T-helper 17 cell (primary cell): Measurements from ENCODE around the gene FUT9. TPM values are rescaled to one million over a fixed set of nuclear protein-coding genes. Genes with fewer than 3 reads are reported as not detected.

ENCODE experiments used
- ATAC-seq: fragments of 150-1000 bp; cut with Tn5 transposase; 2 replicates; pipeline ENCODE4 v1.10.0; 2021; ENCODE audit warnings: mild to moderate bottlenecking, moderate library complexity
- DNase-seq, 3 donors: peaks; one replicate each; pipeline versions ENCODE4 v3.0.0 to v3.0.0-alpha.2; 2020 to 2021
- H3K9me3 ChIP-seq: one replicate; pipeline ENCODE4 v1.7.0; 2013; ENCODE audit warnings: low read length, mild to moderate bottlenecking; ENCODE audit not compliant: control insufficient read depth, poor library complexity, severe bottlenecking
- H3K27ac Mint-ChIP-seq: one replicate; pipeline ENCODE4 v1.8.0; 2022; ENCODE audit warnings: mild to moderate bottlenecking, moderate library complexity, mixed read lengths
- H3K27me3 Mint-ChIP-seq: one replicate; pipeline ENCODE4 v1.8.0; 2022; ENCODE audit warnings: mixed read lengths
- H3K36me3 Mint-ChIP-seq: one replicate; pipeline ENCODE4 v1.8.0; 2022; ENCODE audit warnings: low read depth, mixed read lengths
- H3K4me1 Mint-ChIP-seq: one replicate; pipeline ENCODE4 v1.8.0; 2022; ENCODE audit warnings: mild to moderate bottlenecking, mixed read lengths
- H3K4me3 Mint-ChIP-seq: one replicate; pipeline ENCODE4 v1.8.0; 2022; ENCODE audit warnings: mild to moderate bottlenecking, moderate library complexity, mixed read lengths
- total RNA-seq, 4 donors: library from RNA in 2 of 4; stranded (reverse) in 2 of 4; gene quantifications; one replicate each; pipeline ENCODE4 v1.2.3 and lab custom pipeline; 2022 to 2026

The FUT9 gene
- total RNA-seq, 2 donors from 2014 or later, result not detected

GRCh38 chr6:96016334-96017069 is 728 bp downstream of the FUT9 start:
- H3K9me3 ChIP-seq, result no peaks in the 10 kb centered on the region
- no peaks in the 10 kb centered on the region for H3K36me3 Mint-ChIP-seq
- peaks cover 33% of the 10 kb centered on the region for H3K27me3 Mint-ChIP-seq
- H3K4me3 Mint-ChIP-seq, result no peak overlapping the region
- no peak for DNase-seq
- peaks cover 2% of the 10 kb centered on the region for H3K4me1 Mint-ChIP-seq
- H3K27ac Mint-ChIP-seq, result no peak overlapping the region
- no peak for ATAC-seq

GRCh38 chr6:96017070-96017359 is 1.2 kb downstream of the FUT9 start:
- Mint-ChIP-seq H3K4me3 (no peak overlapping the region), H3K27ac (no peak overlapping the region), H3K27me3 (peaks cover 33% of the 10 kb centered on the region), H3K36me3 (no peaks in the 10 kb centered on the region), H3K4me1 (peaks cover 2% of the 10 kb centered on the region)
- no peaks in the 10 kb centered on the region for H3K9me3 ChIP-seq
- no peak for ATAC-seq
- DNase-seq, result no peak

GRCh38 chr6:96022225-96022624 is 6.5 kb downstream of the FUT9 start:
- H3K9me3 ChIP-seq, result no peaks in the 10 kb centered on the region
- no peak overlapping the region for H3K27ac Mint-ChIP-seq
- no peaks in the 10 kb centered on the region for H3K4me1 Mint-ChIP-seq
- no peak overlapping the region for H3K4me3 Mint-ChIP-seq
- no peaks in the 10 kb centered on the region for H3K36me3 Mint-ChIP-seq
- peaks cover 6% of the 10 kb centered on the region for H3K27me3 Mint-ChIP-seq
- DNase-seq (no peak), ATAC-seq (no peak)

DNA sequence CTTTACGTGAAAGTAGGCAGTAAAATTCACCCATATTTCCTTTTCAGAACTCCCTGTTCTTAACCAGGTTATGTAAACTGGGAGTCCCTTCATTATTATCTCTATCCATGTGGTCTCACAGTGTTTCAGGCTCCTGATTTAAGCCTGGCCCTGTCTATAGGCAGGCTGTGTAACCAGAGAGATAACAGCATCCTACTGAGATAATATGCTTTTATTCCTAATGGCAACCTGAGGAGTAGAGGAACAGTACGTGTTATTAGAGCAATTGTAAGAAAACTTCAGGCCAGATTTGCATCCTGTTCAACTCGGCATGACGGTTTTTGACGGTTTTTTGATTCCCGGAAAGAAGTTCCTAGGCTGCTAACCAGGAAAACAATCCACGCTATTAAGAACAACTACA is 16.9 kb downstream of the FUT9 start:
- H3K27ac Mint-ChIP-seq, result no peak overlapping the region
- ATAC-seq (no peak), DNase-seq (no peak)
- no peaks in the 10 kb centered on the region for H3K27me3 Mint-ChIP-seq
- no peak overlapping the region for H3K4me3 Mint-ChIP-seq
- no peaks in the 10 kb centered on the region for H3K9me3 ChIP-seq
- no peaks in the 10 kb centered on the region for H3K4me1 Mint-ChIP-seq
- no peaks in the 10 kb centered on the region for H3K36me3 Mint-ChIP-seq

- H3K27ac Mint-ChIP-seq, result no peak overlapping the region
- H3K9me3 ChIP-seq, result no peaks in the 10 kb centered on the region
- H3K36me3 Mint-ChIP-seq, result no peaks in the 10 kb centered on the region
- H3K27me3 Mint-ChIP-seq, result no peaks in the 10 kb centered on the region
- DNase-seq (no peak), ATAC-seq (no peak)
- H3K4me3 Mint-ChIP-seq, result no peak overlapping the region
- H3K4me1 Mint-ChIP-seq, result no peaks in the 10 kb centered on the region
Measured at GRCh38 chr6:96051555-96051954, 35.8 kb downstream of the FUT9 start.

GRCh38 chr6:96058082-96058481 is 42.3 kb downstream of the FUT9 start:
- Mint-ChIP-seq H3K4me1 (no peaks in the 10 kb centered on the region), H3K36me3 (no peaks in the 10 kb centered on the region), H3K27ac (no peak overlapping the region), H3K27me3 (no peaks in the 10 kb centered on the region), H3K4me3 (no peak overlapping the region)
- H3K9me3 ChIP-seq, result no peaks in the 10 kb centered on the region
- DNase-seq (no peak), ATAC-seq (no peak)

GRCh38 chr6:96059586-96059985 is 43.8 kb downstream of the FUT9 start:
- ATAC-seq, result no peak
- Mint-ChIP-seq H3K27me3 (no peaks in the 10 kb centered on the region), H3K4me3 (no peak overlapping the region), H3K27ac (no peak overlapping the region), H3K36me3 (no peaks in the 10 kb centered on the region), H3K4me1 (no peaks in the 10 kb centered on the region)
- H3K9me3 ChIP-seq, result no peaks in the 10 kb centered on the region
- no peak for DNase-seq

DNA sequence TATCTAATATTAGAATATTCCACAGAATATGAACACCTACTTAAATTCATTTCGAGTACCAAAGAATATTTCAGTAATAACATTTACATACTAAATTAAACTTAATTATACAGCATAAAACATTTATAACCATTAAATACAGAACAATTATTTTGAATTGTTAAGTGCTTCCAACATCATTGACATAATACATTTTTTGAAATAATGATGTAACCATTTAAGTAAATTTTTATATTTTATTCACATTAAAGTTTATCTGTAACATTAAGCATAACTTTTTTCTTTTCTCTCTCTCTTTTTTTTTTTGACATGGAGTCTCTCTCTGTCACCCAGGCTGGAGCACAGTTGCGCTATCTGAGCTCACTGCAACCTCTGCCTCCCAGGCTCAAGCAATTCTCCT is 44.5 kb downstream of the FUT9 start:
- H3K27ac Mint-ChIP-seq, result no peak overlapping the region
- DNase-seq (no peak), ATAC-seq (no peak)
- H3K36me3 Mint-ChIP-seq, result no peaks in the 10 kb centered on the region
- H3K4me3 Mint-ChIP-seq, result no peak overlapping the region
- H3K4me1 Mint-ChIP-seq, result no peaks in the 10 kb centered on the region
- no peaks in the 10 kb centered on the region for H3K9me3 ChIP-seq
- H3K27me3 Mint-ChIP-seq, result no peaks in the 10 kb centered on the region

- Mint-ChIP-seq H3K27me3 (no peaks in the 10 kb centered on the region), H3K4me1 (no peaks in the 10 kb centered on the region), H3K36me3 (no peaks in the 10 kb centered on the region), H3K27ac (no peak overlapping the region), H3K4me3 (no peak overlapping the region)
- no peaks in the 10 kb centered on the region for H3K9me3 ChIP-seq
- DNase-seq (no peak), ATAC-seq (no peak)
Measured at GRCh38 chr6:96065213-96065612, 49.4 kb downstream of the FUT9 start.

DNA sequence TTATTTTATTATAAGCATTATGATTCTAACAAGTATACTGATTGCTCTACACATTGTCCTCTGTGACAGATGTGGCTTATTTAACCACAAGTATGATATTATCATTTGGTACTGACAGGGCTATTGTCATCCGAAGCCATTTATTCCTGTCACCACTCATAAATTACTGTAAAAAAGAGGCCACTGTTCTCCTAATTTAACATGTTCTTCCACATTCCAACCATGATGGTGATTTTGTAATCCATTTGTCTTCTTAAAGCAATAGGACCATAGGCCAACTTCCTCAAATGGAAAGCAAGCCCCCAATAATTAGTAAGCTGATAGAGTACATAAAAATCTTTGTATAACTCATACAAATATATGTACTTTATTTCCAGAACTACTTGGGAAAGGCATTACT is 50.6 kb downstream of the FUT9 start:
- no peak for DNase-seq
- Mint-ChIP-seq H3K4me1 (no peaks in the 10 kb centered on the region), H3K27me3 (no peaks in the 10 kb centered on the region), H3K27ac (no peak overlapping the region), H3K36me3 (no peaks in the 10 kb centered on the region), H3K4me3 (no peak overlapping the region)
- no peak for ATAC-seq
- H3K9me3 ChIP-seq, result no peaks in the 10 kb centered on the region

DNA sequence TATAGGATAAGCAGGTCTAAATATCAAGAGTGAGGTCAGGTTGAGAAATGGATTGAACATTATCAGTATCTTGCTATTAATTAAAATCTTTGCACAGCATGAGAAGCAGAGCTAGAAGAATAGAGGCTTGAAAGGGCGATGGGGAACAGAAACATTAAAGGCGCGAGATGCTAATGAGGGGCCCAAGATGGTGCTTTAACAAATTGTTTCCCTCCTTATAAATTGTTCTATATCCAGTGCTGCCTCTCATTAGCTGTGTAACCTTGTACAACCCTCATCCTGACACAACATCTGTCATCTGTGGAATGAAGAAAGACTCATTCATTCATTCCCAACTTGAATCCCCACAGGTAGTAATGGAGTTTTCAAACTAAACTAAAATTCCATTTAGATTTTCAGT is 57.8 kb downstream of the FUT9 start:
- no peaks in the 10 kb centered on the region for H3K4me1 Mint-ChIP-seq
- no peaks in the 10 kb centered on the region for H3K36me3 Mint-ChIP-seq
- no peaks in the 10 kb centered on the region for H3K9me3 ChIP-seq
- ATAC-seq, result no peak
- no peak overlapping the region for H3K27ac Mint-ChIP-seq
- DNase-seq, result no peak
- H3K4me3 Mint-ChIP-seq, result no peak overlapping the region
- H3K27me3 Mint-ChIP-seq, result no peaks in the 10 kb centered on the region

GRCh38 chr6:96074006-96074405 is 58.2 kb downstream of the FUT9 start:
- no peak for DNase-seq
- Mint-ChIP-seq H3K27me3 (no peaks in the 10 kb centered on the region), H3K27ac (no peak overlapping the region), H3K36me3 (no peaks in the 10 kb centered on the region), H3K4me1 (no peaks in the 10 kb centered on the region), H3K4me3 (no peak overlapping the region)
- no peak for ATAC-seq
- no peaks in the 10 kb centered on the region for H3K9me3 ChIP-seq

- H3K27ac Mint-ChIP-seq, result no peak overlapping the region
- DNase-seq (no peak), ATAC-seq (no peak)
- H3K36me3 Mint-ChIP-seq, result no peaks in the 10 kb centered on the region
- no peak overlapping the region for H3K4me3 Mint-ChIP-seq
- H3K27me3 Mint-ChIP-seq, result no peaks in the 10 kb centered on the region
- H3K9me3 ChIP-seq, result no peaks in the 10 kb centered on the region
- H3K4me1 Mint-ChIP-seq, result no peaks in the 10 kb centered on the region
Measured at GRCh38 chr6:96075826-96076225, 60.1 kb downstream of the FUT9 start.

- H3K9me3 ChIP-seq, result no peaks in the 10 kb centered on the region
- DNase-seq, result no peak
- Mint-ChIP-seq H3K36me3 (no peaks in the 10 kb centered on the region), H3K27me3 (no peaks in the 10 kb centered on the region), H3K4me3 (no peak overlapping the region), H3K27ac (no peak overlapping the region), H3K4me1 (no peaks in the 10 kb centered on the region)
- ATAC-seq, result no peak
Measured at GRCh38 chr6:96086745-96087144, 71.0 kb downstream of the FUT9 start.
